ENCODE measurements around the gene DPH5.
"Not testable (repeated sequence)": the region's sequence is repeated elsewhere in the genome, so short reads cannot be mapped to it uniquely, and the experiment has no call there.

Gene DPH5, protein sequence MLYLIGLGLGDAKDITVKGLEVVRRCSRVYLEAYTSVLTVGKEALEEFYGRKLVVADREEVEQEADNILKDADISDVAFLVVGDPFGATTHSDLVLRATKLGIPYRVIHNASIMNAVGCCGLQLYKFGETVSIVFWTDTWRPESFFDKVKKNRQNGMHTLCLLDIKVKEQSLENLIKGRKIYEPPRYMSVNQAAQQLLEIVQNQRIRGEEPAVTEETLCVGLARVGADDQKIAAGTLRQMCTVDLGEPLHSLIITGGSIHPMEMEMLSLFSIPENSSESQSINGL

DNA sequence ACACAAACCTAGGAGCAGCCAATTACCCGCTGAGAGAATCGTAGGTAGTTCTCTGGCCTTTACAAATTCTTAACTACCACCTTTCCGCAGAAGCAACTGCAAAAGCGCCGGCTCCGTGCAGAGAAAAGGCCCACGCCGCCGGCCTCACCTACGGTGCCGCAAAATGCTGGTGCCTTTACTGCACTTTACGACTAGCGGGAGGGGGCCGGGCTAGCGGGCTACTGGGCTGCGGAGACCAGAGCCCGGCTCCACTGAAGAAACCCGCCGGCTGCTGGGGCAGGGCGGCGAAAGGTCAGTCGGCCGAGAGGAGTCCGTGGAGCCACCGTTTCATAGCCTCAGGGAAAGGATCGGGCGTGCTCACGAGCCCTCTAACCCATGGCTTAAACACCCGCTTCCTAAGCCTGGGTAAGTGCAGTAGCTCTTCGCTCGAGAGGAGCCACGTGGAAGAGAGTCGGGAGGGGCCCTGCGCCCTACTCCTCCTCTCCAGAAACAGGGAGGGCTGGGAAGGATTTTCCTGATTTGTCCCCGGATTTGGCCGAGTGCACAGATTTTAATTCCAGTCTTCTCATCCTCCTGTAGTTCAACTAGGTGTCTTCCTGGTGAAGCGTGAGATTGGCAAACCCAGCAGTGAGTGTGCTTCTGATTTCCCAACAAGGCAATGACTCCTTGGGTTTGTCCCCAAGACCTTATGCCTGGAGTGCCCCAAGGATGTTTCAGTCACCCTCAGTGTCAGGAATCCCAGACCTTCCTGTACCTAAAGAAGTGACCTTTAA lies at the start of gene DPH5:
TSS of gene DPH5 (minus strand) at position 128 of the 773 bp plus-strand sequence. CDS start 341 bp downstream, outside the sequence.
- peak; percentile 74 to 82 (median 78) for DNase-seq

DNA sequence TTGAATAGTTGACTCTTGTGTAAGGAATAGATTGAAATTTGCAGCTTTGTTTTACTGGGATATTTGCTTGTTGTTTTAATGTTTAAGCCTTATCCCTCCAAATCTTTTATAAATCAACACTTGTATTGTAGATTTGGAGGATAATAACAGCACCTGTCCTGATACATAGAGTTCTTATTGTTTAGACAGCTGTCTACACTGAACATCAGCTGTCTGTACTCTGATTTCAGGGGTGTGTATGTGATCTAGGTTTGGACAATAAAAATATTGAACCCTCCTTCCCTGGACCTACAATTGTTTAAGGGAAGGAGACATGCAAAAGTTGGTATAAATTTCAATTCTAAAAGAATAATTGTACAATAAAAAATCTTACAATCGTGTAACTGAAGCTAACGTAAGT lies 48.3 kb upstream of the DPH5 start:
- DNase-seq = no peak

DNA sequence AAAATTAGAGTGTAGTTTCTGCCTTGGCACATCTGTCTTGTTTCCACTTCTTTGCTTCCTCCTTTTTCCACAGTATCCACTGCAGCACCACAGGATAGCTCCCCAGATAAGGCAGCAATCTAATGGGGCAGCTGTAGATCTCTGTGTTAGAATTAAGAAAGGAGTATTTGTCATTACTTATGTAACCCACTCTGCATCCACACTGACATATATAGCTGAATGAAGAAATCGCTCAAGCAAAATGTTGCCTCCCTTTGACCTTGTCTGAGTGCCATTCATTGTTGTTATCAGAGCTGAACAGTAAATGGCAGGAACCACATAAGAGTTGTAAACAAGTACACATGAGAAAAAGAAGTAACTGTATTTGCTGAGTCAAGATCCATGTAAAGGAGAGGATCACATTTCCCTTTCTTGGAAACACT lies 45.9 kb upstream of the DPH5 start:
- no peak for DNase-seq

DNA sequence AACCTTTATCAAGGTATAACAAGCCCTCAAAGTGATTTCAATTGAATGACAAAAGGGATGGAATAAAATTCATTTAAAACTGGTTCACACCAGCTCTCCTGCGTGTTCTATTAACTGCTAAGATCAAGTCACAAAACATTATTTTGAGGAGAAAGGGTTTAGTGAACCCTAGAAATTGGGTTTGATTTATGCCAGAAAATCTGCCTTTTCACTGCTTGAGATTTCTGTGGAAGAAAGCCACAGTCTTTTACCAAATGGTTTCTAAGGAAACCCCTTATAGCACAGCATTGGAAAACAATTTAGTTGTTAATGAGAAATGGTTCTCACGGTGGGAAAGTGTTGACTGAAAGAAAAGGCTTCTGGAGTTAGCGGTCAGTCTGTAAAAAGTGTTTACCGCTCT lies 43.6 kb upstream of the DPH5 start:
- DNase-seq = no peak

DNA sequence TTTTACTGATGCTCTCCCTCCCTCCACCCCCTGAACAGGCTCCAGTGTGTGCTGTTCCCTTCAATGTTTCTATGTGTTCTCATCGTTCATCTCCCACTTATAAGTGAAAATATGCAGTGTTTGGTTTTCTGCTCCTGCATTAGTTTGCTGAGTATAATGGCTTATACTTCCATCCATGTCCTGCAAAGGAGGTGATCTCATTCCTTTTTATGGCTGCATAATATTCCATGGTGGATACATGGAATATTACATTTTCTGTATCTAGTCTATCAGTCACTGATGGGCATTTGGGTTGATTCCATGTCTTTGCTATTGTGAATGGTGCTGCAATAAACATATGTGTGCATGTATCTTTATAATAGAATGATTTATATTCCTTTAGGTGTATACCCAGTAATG lies 41.4 kb upstream of the DPH5 start:
- DNase-seq = not testable (repeated sequence)

DNA sequence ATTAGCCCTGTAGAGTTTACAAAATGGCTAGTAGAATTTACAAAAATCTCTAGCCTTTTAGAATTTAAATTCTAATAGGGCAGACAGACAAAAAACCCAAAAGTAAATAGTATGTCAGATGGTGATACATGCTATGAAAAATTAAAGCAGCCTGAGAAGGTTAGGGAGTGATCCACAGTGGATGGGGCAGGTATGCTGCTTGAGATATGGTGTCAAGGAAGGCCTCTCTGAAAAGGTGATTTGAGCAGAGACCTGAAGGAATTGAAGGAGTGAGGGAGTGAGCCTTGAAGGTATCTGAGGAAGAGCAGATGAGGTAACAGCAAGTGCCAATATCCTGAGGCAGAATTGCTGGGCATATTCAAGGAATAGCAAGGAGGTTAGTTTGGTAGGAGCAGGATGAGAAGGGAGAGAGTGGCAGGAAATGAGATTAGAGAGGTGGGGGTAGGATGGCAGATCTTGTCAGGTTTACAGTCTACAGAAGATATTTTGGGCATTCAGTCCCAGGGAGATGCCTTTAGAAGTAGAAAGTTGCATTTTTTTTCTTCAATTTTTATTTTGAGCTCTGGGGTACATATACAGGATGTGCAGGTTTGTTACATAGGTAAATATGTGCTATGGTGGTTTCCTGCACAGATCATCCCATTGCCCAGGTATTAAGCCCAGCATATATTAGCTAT lies 40.8 kb upstream of the DPH5 start:
- no peak for DNase-seq

DNA sequence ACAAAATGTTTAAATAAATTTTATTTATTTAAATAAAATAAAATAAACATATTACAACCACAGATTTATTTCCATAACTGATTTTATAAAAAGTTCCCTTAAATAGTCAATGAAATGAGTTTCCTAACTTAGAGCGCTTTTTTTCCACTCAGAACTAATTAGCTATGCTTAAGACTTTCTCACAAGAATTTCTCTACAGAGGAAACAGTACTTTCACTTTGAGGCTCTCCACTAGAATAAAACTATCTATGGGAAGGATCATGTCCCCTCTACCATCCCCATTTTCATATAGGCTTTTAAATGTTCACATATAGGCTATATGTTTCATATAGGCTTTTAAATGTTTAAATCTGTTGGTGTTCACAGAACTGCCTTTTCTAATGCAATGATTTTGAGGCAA lies 40.0 kb upstream of the DPH5 start:
- no peak for DNase-seq

DNA sequence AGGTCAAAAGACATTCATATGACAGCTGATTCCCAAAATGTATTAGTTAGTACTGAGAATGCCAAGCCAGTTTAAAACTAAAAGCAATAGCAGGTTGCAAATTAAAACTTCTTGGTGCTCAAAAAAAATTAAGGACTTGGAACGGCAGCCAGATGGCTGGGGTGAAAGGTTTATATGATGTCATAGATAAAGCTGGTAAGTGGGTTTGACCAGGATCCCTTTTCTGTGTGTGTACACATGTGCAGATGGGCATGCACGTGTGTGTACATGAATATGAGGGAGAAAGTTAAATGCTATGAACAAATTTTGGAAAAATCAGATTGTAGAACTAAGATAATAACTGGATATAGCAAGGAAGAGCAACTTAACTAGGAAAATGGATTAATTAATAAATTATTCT lies 39.1 kb upstream of the DPH5 start:
- no peak for DNase-seq

DNA sequence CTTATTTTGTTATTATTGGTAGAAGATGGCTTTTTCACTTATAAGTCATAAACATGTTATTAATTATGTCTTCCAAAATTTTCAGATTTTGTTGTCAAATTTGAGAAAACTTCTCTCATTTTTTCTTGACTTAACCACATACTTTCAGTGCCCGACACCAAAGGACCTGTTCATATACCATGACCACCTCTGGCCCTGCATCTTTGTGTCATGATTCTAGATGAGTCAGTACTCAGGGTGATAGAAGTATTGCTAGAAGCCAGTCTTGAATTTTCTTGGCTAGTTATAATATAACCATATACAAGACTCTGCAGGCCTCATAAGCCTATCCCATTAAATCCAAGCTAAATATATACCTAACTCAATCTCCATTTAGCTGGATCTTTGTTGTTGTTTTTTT lies 35.4 kb upstream of the DPH5 start:
- DNase-seq = no peak

DNA sequence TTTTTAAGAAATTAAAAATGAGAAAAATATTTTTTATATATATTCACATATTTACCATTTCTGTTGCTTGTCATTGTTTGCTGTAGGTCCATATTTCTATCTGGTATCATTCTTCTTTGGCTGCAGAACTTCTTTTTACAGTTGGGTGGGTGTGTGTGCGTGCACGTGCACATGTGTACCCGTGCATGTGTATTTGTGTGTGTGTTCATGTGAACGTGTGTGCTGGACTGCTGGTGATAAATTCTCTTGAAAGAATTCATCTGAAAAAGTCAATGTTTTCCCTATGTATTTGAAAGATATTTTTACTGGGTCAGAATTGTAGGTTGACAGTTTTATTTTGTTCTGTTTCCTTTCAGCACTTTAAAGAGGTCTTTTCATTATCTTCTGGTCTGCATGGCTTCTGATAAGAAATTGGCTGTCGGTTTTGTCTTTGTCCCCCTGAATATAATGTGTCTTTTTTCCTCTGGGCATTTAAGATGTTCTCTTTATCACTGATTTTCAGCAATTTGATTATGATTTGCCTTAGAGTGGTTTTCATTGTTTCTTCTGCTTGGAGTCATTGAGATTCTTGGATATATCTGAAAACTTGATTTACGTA lies 34.5 kb upstream of the DPH5 start:
- DNase-seq = no peak

DNA sequence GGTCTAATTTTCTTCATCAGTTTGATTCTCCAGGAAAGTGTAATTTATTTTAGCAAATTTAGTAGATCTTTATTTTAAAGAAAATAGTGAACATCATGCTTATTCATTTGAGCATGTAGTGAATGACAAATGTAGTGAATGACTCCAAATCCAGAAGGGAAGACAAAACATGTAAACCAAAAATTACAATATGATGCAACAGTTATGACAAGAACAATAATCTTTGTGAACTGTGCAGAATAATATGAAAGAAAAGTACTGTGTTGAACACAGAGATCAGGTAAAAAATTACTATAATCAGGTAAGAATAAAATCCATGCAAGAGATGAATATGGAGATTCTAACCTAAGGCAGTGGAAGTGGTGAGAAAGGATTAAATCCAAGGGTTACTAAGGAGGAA lies 30.0 kb upstream of the DPH5 start:
- DNase-seq = no peak

DNA sequence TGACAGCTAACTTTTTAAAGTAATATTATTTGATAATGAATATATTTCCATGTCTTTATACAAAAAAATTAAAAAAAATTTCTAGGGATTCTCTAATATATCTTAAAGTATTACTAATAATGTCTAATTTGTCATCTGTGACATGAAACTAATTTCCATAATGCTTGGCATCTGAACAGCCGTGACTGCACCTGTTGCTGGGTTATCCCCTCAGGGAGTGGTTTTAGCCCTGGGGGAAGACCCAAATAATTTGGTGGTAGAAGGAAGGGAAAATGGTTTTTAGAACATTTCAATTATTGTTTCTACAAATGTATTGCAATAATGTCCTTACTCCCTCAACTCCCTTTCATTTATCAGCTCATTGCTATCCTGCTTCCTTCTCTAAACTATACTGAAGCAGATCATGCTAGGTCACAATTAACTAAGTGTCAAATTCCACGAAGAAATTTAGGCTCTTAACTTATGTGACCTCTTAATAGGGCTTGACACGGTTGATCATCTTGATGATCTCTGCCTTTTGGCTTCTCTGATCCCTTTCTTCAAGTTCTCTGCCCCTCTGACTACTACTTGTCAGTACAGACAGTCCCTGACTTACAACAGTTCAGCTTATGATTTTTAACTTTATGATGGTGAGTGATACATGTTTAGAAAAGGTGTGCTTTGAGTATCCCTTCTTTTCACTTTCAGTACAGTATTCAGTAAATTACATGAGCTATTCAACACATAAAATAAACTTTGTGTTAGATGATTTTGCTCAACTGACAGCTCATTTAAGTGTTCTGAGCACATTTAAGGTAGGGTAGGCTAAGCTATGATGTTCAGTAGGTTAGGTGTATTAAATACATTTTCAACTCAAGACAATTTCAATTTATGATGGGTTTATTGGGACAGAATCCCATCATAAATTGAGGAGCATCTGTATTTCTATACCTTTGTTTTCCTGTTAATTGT lies 26.4 kb upstream of the DPH5 start:
- DNase-seq = no peak

DNA sequence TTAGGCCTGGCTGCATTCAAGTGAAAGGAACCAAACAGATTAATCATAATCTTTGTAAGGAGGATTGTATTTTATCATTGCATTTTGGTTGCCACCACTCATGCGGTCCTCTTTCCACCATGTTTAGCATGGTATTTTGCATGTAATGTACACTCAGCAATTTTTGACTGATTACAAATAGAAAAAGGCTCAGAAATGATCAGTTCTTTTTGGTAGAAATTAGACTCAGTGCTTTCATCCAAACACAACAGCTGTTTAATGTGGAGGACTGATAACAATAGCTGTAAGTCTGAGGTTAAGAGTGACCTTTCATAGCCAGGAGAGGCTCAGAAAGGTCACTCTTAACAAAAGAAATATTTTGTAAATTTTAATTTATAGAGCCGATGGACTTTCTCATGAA lies 25.3 kb upstream of the DPH5 start:
- DNase-seq = no peak

DNA sequence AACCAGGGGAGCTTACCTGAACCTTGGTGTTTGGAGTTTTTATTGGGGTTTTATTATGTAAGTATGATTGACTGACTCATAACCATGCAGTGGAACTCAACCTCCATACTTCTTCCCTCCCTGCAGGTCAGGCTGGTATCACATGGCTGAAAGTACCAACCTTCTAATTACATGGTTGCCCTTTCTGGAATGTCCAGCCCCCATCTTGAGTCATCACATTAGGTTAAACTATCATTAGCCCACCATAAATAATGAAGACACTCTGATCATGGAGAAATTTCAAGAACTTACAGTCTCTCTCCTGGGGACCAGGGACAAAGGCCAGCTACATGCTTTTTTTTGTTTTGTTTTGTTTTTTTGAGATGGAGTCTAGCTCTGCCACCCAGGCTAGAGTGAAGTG lies 19.2 kb upstream of the DPH5 start:
- DNase-seq = no peak

DNA sequence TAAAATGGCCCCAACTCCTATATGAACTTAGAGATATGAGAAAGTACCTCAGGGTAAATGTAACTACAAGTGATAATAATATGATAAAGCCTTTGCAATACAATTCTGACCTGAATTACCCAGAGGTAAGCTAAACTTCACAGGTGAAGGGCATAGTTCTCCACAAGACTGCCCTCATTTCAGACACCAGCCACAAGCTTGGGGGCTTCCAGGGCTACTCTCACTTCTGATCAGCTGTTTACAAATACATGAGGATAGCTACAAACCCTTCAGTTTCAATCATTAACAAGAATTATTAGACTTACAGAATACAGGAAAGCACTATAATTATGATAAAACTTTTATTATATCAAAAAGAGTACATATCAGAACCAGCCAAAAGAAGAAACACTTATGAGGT lies 18.7 kb upstream of the DPH5 start:
- DNase-seq = no peak

DNA sequence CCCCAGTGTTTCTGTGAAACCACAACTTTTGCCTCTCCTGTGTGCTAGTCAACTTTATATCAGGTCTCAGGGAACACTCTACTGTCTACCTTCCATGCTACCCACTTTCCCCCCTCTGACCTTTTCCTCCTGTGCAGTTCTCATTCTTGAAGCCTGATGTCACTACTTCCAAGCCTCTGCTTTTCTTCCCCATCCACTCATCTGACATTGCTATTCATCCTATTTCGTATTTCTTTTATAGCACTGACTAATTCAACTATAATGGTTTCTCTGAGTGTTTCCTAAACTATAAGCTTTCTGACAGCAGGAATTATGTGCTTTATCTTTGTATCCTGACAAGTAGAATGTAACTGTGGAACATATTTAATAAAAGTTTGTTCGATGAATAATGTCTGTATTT lies 18.2 kb upstream of the DPH5 start:
- no peak for DNase-seq

DNA sequence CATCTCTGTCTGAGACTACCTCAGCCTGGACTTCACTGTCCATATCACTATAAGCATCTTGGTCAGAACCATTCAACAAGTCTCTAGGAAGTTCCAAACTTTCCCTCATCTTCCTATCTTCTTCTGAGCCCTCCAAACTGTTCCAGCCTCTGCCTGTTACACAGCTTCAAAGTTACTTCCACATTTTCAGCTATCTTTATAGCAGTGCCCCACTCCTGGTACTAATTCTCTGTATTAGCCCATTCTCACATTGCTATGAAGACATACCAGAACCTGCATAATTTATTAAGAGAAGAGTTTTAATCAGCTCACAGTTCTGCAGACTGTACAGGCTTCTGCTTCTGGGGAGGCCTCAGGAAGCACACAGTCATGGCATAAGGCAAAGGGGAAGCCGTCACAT lies 15.7 kb upstream of the DPH5 start:
- no peak for DNase-seq

DNA sequence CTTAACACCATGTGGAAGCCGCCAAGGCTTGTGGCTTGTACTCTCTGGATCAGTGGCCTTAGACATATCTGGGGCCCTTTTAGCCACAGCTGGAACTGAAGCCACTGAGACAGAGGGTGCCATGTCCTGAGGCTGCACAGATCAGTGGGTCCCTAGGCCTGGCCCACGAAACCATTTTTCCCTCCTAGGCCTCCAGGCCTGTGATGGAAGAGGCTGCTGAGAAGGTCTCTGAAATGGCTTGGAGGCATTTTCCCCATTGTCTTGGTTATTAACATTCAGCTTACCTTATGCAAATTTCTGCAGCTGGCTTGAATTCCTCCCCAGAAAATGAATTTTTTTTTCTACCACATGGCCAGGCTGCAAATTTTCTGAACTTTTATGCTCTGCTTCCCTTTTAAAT lies 15.1 kb upstream of the DPH5 start:
- DNase-seq = no peak

DNA sequence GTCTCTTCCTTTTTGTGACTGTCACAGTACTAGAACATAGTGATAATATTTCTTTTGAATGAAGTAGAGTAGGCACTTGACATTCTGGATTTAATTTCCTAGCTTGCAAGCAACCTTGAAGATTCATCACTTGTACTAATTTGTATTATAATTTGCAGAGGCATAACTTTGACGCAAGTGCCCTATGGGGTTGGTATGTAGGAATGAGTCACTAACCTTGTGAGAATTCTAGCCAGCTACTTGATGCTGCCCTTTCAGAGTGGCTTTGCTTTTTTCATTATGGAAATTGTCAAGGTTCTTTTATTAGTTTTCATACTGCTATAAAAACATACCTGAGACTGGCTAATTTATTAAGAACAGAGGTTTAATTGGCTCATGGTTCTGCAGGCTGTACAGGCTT lies 13.7 kb upstream of the DPH5 start:
- DNase-seq = no peak

DNA sequence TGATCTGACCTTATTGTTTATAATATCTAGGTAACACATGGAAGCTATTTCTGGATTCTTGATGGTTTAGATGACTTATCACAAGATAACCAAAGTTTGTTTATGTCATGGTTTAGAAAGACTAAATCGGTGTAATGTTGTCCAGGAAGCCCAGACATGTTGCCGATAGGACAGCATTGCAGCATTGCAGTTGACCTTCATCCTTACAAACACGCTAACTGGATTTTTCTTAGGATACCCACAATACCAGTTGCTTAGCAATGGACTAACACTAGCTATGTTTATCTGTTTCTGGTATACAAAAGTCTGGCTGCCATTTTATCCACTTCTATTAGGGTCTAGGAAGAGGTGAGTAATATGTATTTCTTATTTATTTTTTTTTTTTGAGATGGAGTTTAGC lies 11.7 kb upstream of the DPH5 start:
- no peak for DNase-seq

DNA sequence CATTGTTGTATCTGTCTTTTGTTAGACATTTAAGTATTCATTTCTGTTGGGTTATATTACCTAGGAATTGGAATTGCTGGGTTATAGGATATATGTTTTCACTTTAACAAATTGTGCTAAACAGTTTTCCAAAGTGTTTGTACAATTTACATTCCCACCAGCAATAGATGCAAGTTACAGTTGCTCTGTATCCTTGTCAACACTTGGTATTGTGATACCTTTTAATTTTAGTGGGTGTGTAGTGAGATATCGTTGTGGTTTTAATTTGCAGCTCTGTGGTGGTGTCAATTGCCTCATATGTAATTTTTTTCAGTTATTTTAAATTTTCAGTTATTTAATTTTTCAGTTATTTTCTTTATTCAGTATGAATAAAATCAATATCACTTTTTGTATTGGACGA lies 7.4 kb upstream of the DPH5 start:
- no peak for DNase-seq

DNA sequence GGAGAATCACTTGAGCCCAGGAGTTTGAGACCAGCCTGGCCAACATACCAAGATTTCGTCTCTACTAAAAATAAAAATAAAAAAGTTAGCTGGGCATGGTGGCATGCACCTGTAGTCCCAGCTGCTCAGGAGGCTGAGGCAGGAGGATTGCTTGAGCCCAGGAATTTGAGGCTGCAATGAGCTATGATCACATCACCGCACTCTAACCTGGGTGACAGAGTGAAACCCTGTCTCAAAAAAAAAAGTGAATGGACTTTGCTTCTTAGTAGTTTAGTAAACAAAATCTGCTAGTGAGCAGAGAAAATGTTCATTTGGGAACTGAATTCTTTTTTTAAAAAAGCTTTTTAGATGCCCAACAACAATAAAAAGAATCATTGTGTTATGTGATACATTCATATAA lies 6.5 kb upstream of the DPH5 start:
- DNase-seq = not testable (repeated sequence)

DNA sequence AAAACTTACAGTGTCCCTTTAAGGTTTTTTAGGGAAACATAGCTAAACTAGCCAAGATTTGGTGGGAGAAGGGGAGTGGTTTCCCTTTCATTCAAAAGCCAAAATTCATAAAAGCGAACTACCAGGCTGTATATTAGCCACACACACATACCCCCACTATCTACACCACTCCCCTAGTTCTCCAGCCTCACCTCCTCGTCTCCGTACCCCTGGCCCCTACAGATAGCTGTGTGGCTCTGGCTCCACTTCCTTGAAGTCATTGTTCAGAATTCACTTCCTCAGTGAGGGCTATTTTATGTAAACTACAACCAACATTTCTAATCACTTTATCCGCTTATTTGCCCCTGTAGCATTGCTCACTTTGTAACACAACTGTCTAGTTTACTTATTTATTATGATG lies 5.3 kb upstream of the DPH5 start:
- DNase-seq = no peak
